Activated CD4-positive, alpha-beta memory T cell treated with anti-CD3 and anti-CD28 coated beads, Interleukin-2, amount 10 ng/mL, durations not matched to agents 7 days and 5 days (primary cell): ENCODE measurements around the gene DERA. TPM values are rescaled to one million over a fixed set of nuclear protein-coding genes. Genes with fewer than 3 reads are reported as not detected.
"Not testable (repeated sequence)": the region's sequence is repeated elsewhere in the genome, so short reads cannot be mapped to it uniquely, and the experiment has no call there.

Source experiments
- CTCF ChIA-PET: fragments of 350-600 bp; sonication (Branson Sonifier 250); formaldehyde crosslinking; loops from one replicate; lab custom pipeline; 2021; ENCODE audit warnings: antibody characterized with exemption, inconsistent platforms; lab: Charles Lee
- POLR2A ChIA-PET: fragments of 350-600 bp; sonication (Branson Sonifier 250); formaldehyde crosslinking; loops from one replicate; lab custom pipeline; 2021; ENCODE audit warnings: antibody characterized with exemption; lab: Charles Lee
- DNase-seq: peaks from one replicate; pipeline ENCODE4 v3.0.0-alpha.2; 2020
- H3K27ac Mint-ChIP-seq: one replicate; pipeline ENCODE4 v1.8.0; 2021; ENCODE audit warnings: mild to moderate bottlenecking, mixed read lengths
- H3K27me3 Mint-ChIP-seq: one replicate; pipeline ENCODE4 v1.8.0; 2021; ENCODE audit warnings: mixed read lengths
- H3K36me3 Mint-ChIP-seq: one replicate; pipeline ENCODE4 v1.8.0; 2021; ENCODE audit warnings: low read depth, mixed read lengths
- H3K4me1 Mint-ChIP-seq: one replicate; pipeline ENCODE4 v1.8.0; 2021; ENCODE audit warnings: mixed read lengths
- H3K4me3 Mint-ChIP-seq: one replicate; pipeline ENCODE4 v1.8.0; 2021; ENCODE audit warnings: mild to moderate bottlenecking, mixed read lengths
- H3K9me3 Mint-ChIP-seq: one replicate; pipeline ENCODE4 v1.8.0; 2021; ENCODE audit warnings: mixed read lengths
- total RNA-seq, 2 experiments: library from RNA; stranded (reverse); gene quantifications; one replicate each; pipeline ENCODE4 v1.2.3, GENCODE V29; 2021

Gene DERA
- total RNA-seq, 2 experiments from 2014 or later: 21.3 to 24.4 TPM

DNA sequence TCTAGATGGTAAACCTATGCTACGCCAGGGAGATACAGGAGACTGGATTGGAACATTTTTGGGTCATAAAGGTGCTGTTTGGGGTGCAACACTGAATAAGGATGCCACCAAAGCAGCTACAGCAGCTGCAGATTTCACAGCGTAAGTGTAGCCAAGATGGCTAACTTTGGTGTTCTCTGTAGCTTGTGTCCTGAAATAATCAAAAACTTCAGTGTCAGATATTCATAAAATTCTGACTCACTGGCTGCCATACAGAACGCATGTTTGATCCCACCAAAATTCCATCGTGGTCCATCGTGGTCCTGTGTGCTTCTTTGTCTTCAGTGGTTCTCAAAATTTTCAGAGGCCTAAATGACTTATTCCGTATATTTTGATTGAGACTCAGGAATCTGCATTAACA, 27.6 kb upstream of the DERA start:
- DNase-seq: no peak
- H3K27ac Mint-ChIP-seq: peak overlapping the region; percentile 95
- H3K4me1 Mint-ChIP-seq: peaks cover 54% of the 10 kb centered on the region
- no peaks in the 10 kb centered on the region for H3K27me3 Mint-ChIP-seq
- ChIA-PET CTCF (interaction anchor here (1.1 to 2.0 kb wide), 5 partner anchors 14 to 299 kb away, joined by 3 to 8 read pairs (median 4); partner anchors contain the start of gene EPS8), POLR2A (interaction anchor here (0.8 to 3.6 kb wide), 10 partner anchors 10 to 349 kb away, joined by 3 to 39 read pairs (median 4); partner anchors contain the start of genes DERA and EPS8)
- H3K9me3 Mint-ChIP-seq: no peaks in the 10 kb centered on the region
- peaks cover 51% of the 10 kb centered on the region for H3K36me3 Mint-ChIP-seq
- H3K4me3 Mint-ChIP-seq: peak overlapping the region; percentile 97

GRCh38 chr12:15886372-15887042, 24.6 kb upstream of the DERA start:
- H3K27ac Mint-ChIP-seq: no peak overlapping the region
- peaks cover 60% of the 10 kb centered on the region for H3K4me1 Mint-ChIP-seq
- H3K27me3 Mint-ChIP-seq: no peaks in the 10 kb centered on the region
- H3K9me3 Mint-ChIP-seq: no peaks in the 10 kb centered on the region
- CTCF ChIA-PET: interaction anchor here (1.5 kb wide), 1 partner anchor 13 kb away, joined by 5 read pairs; no protein-coding TSS in a partner anchor
- peaks cover 67% of the 10 kb centered on the region for H3K36me3 Mint-ChIP-seq
- DNase-seq: no peak
- POLR2A ChIA-PET: no interaction called here
- H3K4me3 Mint-ChIP-seq: no peak overlapping the region

DNA sequence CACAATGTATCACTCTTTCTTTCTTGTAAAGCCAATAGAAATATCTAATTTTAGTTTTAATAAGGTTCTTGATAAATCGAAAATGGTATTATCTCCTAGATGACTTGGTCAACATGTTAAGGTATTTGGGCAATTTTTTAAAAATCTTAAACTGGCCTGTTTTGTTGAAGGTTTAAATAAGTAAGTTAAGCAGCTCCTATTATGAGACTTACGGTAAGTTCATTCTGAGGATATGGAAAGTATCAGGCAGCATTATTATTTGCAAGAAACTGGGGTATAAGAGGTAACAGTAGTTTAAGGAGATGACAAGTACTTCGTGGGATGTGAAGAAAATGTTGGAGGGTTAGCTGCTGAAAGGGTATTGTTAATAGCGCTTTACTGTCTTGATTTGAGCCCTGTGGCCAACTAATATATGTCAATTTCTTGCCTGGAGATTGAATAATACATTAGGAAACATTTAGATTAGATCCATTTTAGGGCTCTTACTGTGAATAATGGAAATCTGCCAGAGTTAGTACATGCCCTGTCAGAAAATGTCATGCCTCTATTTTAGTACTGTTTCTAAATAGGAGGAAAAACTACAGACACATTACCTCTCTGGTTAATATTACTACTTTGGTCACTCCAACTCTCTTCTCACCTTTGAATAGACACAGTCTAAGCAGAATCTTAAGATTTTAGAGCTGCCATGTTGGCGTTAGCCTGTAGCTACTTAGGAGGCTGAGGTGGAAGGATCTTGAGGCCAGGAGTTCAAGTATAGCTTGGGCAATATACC, 23.9 kb upstream of the DERA start:
- ChIA-PET CTCF (interaction anchor here (1.5 kb wide), 1 partner anchor 12 kb away, joined by 5 read pairs; no protein-coding TSS in a partner anchor), POLR2A (no interaction called here)
- H3K27me3 Mint-ChIP-seq: no peaks in the 10 kb centered on the region
- no peak overlapping the region for H3K27ac Mint-ChIP-seq
- no peaks in the 10 kb centered on the region for H3K9me3 Mint-ChIP-seq
- H3K4me1 Mint-ChIP-seq: peaks cover 57% of the 10 kb centered on the region
- DNase-seq: no peak
- H3K4me3 Mint-ChIP-seq: no peak overlapping the region
- H3K36me3 Mint-ChIP-seq: peaks cover 68% of the 10 kb centered on the region

- CTCF ChIA-PET: no interaction called here
These were observed 18.4 kb upstream of the DERA start for GRCh38 chr12:15892645-15893259.

DNA sequence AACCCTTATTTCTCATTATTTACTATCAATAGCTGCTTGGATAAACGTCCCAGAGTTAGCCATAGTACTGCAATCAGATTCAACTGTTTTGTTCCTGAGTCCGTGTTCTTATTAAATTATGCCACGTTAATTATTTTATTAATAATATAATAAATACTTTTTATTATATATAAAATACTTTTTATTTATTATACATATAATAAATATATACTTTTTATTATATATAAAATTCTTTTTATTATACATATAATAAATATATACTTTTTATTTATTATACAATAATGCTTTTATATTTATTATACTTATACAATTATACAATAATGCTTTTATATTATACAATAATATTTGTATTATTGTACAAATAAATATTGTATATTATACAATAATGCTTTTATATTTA, 17.9 kb upstream of the DERA start:
- Mint-ChIP-seq H3K27ac (no peak overlapping the region), H3K4me3 (no peak overlapping the region), H3K36me3 (peaks cover 41% of the 10 kb centered on the region), H3K4me1 (peaks cover 22% of the 10 kb centered on the region), H3K9me3 (no peaks in the 10 kb centered on the region), H3K27me3 (no peaks in the 10 kb centered on the region)
- CTCF ChIA-PET: no interaction called here
- POLR2A ChIA-PET: interaction anchor here (1.8 to 2.8 kb wide), 2 partner anchors 10 to 18 kb away, joined by 5 to 17 read pairs; partner anchors contain the start of genes DERA and STRAP
- no peak for DNase-seq

More at GRCh38 chr12:15892645-15893259, 18.4 kb upstream of the DERA start:
- H3K4me3 Mint-ChIP-seq: no peak overlapping the region
- H3K4me1 Mint-ChIP-seq: peaks cover 24% of the 10 kb centered on the region
- no peaks in the 10 kb centered on the region for H3K9me3 Mint-ChIP-seq
- POLR2A ChIA-PET: interaction anchor here (1.8 to 2.8 kb wide), 2 partner anchors 9 to 18 kb away, joined by 5 to 17 read pairs; partner anchors contain the start of genes DERA and STRAP
- no peak for DNase-seq
- H3K27ac Mint-ChIP-seq: no peak overlapping the region
- no peaks in the 10 kb centered on the region for H3K27me3 Mint-ChIP-seq
- peaks cover 43% of the 10 kb centered on the region for H3K36me3 Mint-ChIP-seq

DNA sequence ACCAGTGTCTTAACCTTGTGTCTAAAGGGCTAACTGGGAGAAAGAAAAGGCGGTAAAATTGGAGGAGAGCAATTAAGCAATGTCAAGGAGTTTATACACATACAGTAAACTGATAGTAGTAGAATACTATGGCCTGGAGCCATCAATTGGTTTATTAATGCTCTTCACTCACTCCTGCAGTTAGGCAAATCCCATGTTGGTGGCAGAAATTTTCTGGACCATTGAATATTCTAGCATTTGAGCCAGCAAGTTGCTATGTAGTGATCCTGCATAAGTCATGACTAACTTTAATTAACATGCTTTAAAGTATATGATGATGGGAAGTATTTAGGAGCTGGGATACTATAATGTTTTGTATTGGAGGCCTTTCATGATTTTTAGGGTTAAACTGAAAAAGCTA, 14.3 kb upstream of the DERA start:
- H3K9me3 Mint-ChIP-seq: no peaks in the 10 kb centered on the region

DNA sequence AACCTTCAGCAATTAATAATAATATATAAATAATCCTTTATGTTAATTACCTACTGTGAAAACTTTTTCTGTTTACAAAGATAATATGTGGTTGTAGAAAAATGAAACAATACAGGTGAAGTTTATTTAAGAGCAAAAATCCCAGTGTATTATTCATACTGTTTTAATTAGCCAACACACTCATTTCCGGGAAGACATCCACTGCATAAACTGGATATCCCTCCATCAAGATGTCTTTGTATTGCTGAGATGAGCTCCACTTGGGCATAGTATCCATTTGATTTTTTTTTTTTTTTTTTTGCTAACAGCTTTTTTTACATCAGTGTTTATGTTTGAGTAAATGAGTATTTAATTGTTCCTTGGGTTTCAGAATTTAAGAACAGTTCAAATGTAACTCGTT, 13.7 kb upstream of the DERA start:
- H3K27ac Mint-ChIP-seq: no peak overlapping the region
- H3K36me3 Mint-ChIP-seq: peaks cover 49% of the 10 kb centered on the region
- peaks cover 12% of the 10 kb centered on the region for H3K4me1 Mint-ChIP-seq
- CTCF ChIA-PET: interaction anchor here (0.7 to 5.3 kb wide), 9 partner anchors 8 to 365 kb away, joined by 3 to 41 read pairs (median 7); partner anchors contain the start of genes DERA and STRAP
- POLR2A ChIA-PET: interaction anchor here (1.0 to 2.8 kb wide), 3 partner anchors 13 to 327 kb away, joined by 3 to 14 read pairs (median 13); partner anchors contain the start of genes DERA and STRAP
- DNase-seq: no peak
- H3K4me3 Mint-ChIP-seq: no peak overlapping the region
- H3K9me3 Mint-ChIP-seq: no peaks in the 10 kb centered on the region
- no peaks in the 10 kb centered on the region for H3K27me3 Mint-ChIP-seq

More for the DNA sequence above, 14.3 kb upstream of the DERA start:
- POLR2A ChIA-PET: interaction anchor here (2.2 to 2.8 kb wide), 2 partner anchors 14 kb away, joined by 13 to 14 read pairs; partner anchors contain the start of genes DERA and STRAP
- Mint-ChIP-seq H3K27me3 (no peaks in the 10 kb centered on the region), H3K4me3 (no peak overlapping the region), H3K27ac (peak overlapping the region; percentile 10), H3K4me1 (peaks cover 12% of the 10 kb centered on the region), H3K36me3 (peaks cover 44% of the 10 kb centered on the region)
- CTCF ChIA-PET: interaction anchor here (1.5 to 5.3 kb wide), 6 partner anchors 8 to 365 kb away, joined by 3 to 41 read pairs (median 10); partner anchors contain the start of genes DERA and STRAP
- DNase-seq: no peak

DNA sequence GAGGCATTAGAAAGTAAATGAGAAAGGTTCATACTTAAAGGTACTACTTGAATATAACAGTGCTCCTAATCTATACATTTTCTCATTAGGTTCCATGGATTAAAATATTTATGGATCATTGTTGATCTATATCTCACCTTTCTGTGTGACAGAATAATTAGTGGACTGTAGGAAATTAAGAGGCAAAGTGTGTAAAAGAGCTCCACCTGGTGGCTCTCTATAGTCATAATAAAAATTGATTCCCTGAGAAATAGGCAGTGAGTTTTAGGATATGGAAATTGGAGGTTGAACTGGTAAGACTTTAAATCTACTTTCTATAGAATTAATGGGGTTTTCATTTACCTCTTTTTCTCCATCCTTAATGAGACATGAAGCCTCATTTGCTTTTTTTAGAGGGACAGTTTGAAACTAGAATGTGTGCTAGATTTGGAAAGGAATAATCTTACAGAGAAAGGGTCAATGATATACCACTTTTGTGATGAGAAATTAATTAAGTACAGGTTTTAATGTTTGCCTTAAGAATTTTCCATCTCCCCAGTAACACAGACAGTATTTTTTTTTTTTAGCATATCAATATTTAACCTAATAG, 11.8 kb upstream of the DERA start:
- Mint-ChIP-seq H3K27ac (peak overlapping the region; percentile 37), H3K36me3 (peaks cover 53% of the 10 kb centered on the region), H3K9me3 (no peaks in the 10 kb centered on the region), H3K4me1 (peaks cover 12% of the 10 kb centered on the region), H3K27me3 (no peaks in the 10 kb centered on the region), H3K4me3 (no peak overlapping the region)
- POLR2A ChIA-PET: interaction anchor here (2.8 kb wide), 1 partner anchor 11 kb away, joined by 13 read pairs; the partner anchor contains the start of gene DERA
- CTCF ChIA-PET: interaction anchor here (0.6 to 5.3 kb wide), 9 partner anchors 9 to 315 kb away, joined by 3 to 41 read pairs (median 7); partner anchors contain the start of gene DERA
- no peak for DNase-seq

- POLR2A ChIA-PET: interaction anchor here (1.0 kb wide), 1 partner anchor 22 kb away, joined by 3 read pairs; the partner anchor contains the start of gene STRAP
- H3K27ac Mint-ChIP-seq: no peak overlapping the region
- peaks cover under 1% of the 10 kb centered on the region for H3K4me1 Mint-ChIP-seq
These were observed 6.7 kb upstream of the DERA start for GRCh38 chr12:15904378-15904920.

DNA sequence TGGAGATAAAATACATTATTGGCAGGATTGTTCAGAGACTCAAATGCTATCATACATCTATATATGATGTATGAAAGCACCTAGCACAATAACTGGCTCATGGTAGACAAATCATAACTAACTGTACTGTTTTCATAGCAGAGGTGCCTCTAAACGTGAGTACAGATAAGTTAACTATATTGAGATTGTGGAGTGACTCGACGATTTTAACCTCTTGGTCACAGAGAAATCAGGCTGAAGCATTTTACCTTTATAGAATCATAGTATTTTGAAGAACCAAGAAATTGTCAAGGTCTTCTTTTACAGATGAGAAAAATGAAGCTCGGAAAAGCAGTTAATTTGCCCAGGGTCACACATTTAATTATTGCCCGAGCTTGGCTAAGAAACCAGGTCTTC, 666 bp upstream of the DERA start:
- POLR2A ChIA-PET: interaction anchor here (1.2 to 2.5 kb wide), 11 partner anchors 9 to 376 kb away, joined by 3 to 39 read pairs (median 5); partner anchors contain the start of genes EPS8 and STRAP
- Mint-ChIP-seq H3K9me3 (no peaks in the 10 kb centered on the region), H3K27me3 (no peaks in the 10 kb centered on the region), H3K27ac (no peak overlapping the region), H3K36me3 (no peaks in the 10 kb centered on the region), H3K4me1 (peaks cover 20% of the 10 kb centered on the region), H3K4me3 (peak overlapping the region; percentile 80)
- CTCF ChIA-PET: interaction anchor here (0.6 to 2.7 kb wide), 7 partner anchors 10 to 325 kb away, joined by 3 to 41 read pairs (median 7); no protein-coding TSS in a partner anchor
- DNase-seq: no peak

More at GRCh38 chr12:15904378-15904920, 6.7 kb upstream of the DERA start:
- CTCF ChIA-PET: no interaction called here
- peaks cover 35% of the 10 kb centered on the region for H3K36me3 Mint-ChIP-seq
- no peak for DNase-seq
- H3K4me3 Mint-ChIP-seq: no peak overlapping the region
- no peaks in the 10 kb centered on the region for H3K9me3 Mint-ChIP-seq
- H3K27me3 Mint-ChIP-seq: no peaks in the 10 kb centered on the region

GRCh38 chr12:15911931-15912330, 799 bp downstream of the DERA start:
- H3K27ac Mint-ChIP-seq: peak overlapping the region; percentile 61
- ChIA-PET CTCF (interaction anchor here (0.9 to 2.7 kb wide), 4 partner anchors 13 to 327 kb away, joined by 3 to 41 read pairs (median 10); no protein-coding TSS in a partner anchor), POLR2A (interaction anchor here (1.7 to 2.5 kb wide), 4 partner anchors 11 to 123 kb away, joined by 5 to 39 read pairs (median 8); partner anchors contain the start of genes EPS8 and STRAP)
- peaks cover 20% of the 10 kb centered on the region for H3K4me1 Mint-ChIP-seq
- H3K4me3 Mint-ChIP-seq: peak overlapping the region; percentile 80
- H3K27me3 Mint-ChIP-seq, DNase-seq, H3K9me3 Mint-ChIP-seq, H3K36me3 Mint-ChIP-seq: not testable (repeated sequence)
